VCaP (cell line): ENCODE data around the gene CELSR1.

ENCODE experiments used
- H3K27ac ChIP-seq: fragments of 450-650 bp; 2 replicates; pipeline ENCODE4 v1.5.1; 2017
- TF ChIP-seq, protein P1 (sequence below): fragments of 450-650 bp; conservative IDR thresholded peaks from 2 replicates; pipeline ENCODE4 v1.5.1; 2017; ENCODE audit warnings: mild to moderate bottlenecking, moderate library complexity

Gene CELSR1

GRCh38 chr22:46357711-46358520, 179.5 kb downstream of the CELSR1 start:
- TF ChIP-seq, protein P1, sequence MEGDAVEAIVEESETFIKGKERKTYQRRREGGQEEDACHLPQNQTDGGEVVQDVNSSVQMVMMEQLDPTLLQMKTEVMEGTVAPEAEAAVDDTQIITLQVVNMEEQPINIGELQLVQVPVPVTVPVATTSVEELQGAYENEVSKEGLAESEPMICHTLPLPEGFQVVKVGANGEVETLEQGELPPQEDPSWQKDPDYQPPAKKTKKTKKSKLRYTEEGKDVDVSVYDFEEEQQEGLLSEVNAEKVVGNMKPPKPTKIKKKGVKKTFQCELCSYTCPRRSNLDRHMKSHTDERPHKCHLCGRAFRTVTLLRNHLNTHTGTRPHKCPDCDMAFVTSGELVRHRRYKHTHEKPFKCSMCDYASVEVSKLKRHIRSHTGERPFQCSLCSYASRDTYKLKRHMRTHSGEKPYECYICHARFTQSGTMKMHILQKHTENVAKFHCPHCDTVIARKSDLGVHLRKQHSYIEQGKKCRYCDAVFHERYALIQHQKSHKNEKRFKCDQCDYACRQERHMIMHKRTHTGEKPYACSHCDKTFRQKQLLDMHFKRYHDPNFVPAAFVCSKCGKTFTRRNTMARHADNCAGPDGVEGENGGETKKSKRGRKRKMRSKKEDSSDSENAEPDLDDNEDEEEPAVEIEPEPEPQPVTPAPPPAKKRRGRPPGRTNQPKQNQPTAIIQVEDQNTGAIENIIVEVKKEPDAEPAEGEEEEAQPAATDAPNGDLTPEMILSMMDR, result no peak
- H3K27ac ChIP-seq, result no peak overlapping the region

DNA sequence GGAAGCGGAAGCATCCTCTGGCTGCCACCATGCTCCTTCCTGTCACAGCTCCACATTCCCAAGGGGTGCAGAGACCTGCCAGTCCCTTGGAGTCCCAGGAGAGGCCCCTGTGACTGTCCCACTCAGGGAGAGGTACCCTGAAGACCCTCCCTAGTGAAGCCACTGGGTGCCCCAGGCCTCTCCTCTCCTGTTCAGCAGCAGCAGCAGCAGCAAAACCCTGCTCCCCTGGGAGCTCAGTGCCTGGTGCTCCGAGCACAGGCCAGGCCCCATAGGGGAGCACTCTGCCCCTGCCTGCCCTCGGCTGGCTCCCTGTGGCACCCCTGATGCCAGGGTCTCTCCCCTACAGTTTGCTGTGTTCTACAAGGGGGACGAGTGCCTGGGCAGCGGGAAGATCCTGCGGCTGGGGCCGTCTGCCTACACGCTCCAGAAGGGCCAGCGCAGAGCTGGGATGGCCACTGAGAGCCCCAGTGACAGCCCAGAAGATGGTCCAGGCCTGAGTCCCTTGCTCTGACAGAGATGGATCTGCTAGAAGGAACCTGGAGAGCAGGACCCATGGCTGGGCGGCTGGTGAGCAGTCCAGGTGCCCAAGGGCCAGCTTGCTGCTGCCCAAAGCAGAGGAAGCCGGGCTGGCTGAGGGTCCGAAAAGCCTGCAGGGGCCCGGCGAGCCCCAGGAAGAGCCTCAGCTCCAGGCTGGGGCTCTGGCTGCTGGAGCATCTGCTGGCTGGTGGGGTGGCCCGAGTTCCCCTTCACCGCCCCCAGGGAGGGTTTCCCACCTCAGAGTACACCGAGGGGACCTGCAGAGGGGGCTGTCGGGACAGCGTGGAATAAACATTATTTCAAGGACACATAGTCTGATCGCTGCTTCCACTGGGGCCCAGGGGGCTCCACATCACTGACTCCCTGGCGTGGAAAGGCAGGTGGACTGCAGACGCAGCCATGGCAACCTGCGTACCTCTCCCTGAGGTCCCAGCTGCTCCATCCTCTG, 180.6 kb downstream of the CELSR1 start:
- H3K27ac ChIP-seq, result no peak overlapping the region

GRCh38 chr22:46355996-46356471, 181.4 kb downstream of the CELSR1 start:
- no peak overlapping the region for H3K27ac ChIP-seq
- TF ChIP-seq, protein P1, result no peak

More for the DNA sequence above, 180.6 kb downstream of the CELSR1 start:
- TF ChIP-seq, protein P1, result no peak

- no peak overlapping the region for H3K27ac ChIP-seq
- TF ChIP-seq, protein P1, result peak; percentile 79
Measured at GRCh38 chr22:46355369-46355995, 181.9 kb downstream of the CELSR1 start.

- TF ChIP-seq, protein P1, result no peak
- H3K27ac ChIP-seq, result no peak overlapping the region
Measured at GRCh38 chr22:46354993-46355305, 182.5 kb downstream of the CELSR1 start.

- no peak overlapping the region for H3K27ac ChIP-seq
- TF ChIP-seq, protein P1, result no peak
Measured at GRCh38 chr22:46354176-46354992, 183.0 kb downstream of the CELSR1 start.
